Subcutaneous abdominal adipose tissue (tissue), 5 donors: ENCODE data around the gene ACTN4.

Experiments used
- H3K27ac ChIP-seq: one replicate; pipeline ENCODE4 v1.7.0; 2013; ENCODE audit warnings: low read depth, mild to moderate bottlenecking, inconsistent platforms, low read length, moderate library complexity
- H3K27me3 ChIP-seq, 5 donors: one replicate each; pipeline ENCODE4 v1.7.0; 2013; ENCODE audit warnings: low read length in 5 of 5, inconsistent platforms in 1 of 5; ENCODE audit not compliant: control insufficient read depth in 5 of 5, insufficient read depth in 4 of 5
- H3K36me3 ChIP-seq, 5 donors: one replicate each; pipeline ENCODE4 v1.7.0; 2013; ENCODE audit warnings: low read length in 5 of 5; ENCODE audit not compliant: control insufficient read depth in 5 of 5, insufficient read depth in 5 of 5
- H3K4me1 ChIP-seq, 5 donors: one replicate each; pipeline ENCODE4 v1.7.0; 2013; ENCODE audit warnings: low read length in 5 of 5, mild to moderate bottlenecking in 3 of 5, moderate library complexity in 1 of 5; ENCODE audit not compliant: control insufficient read depth in 5 of 5, insufficient read depth in 5 of 5
- H3K4me3 ChIP-seq, 5 donors: one replicate each; pipeline ENCODE4 v1.7.0; 2013; ENCODE audit warnings: low read length in 5 of 5, low read depth in 1 of 5
- H3K9ac ChIP-seq, 5 donors: one replicate each; pipeline ENCODE4 v1.7.0; 2013; ENCODE audit warnings: low read length in 5 of 5, mild to moderate bottlenecking in 4 of 5, moderate library complexity in 3 of 5
- H3K9me3 ChIP-seq, 5 donors: one replicate each; pipeline ENCODE4 v1.7.0; 2013; ENCODE audit warnings: low read length in 5 of 5; ENCODE audit not compliant: control insufficient read depth in 5 of 5
- donor health status: healthy.
- donor health status: healthy.
- donor health status: healthy.
- donor health status: healthy.
- donor health status: healthy.

ACTN4 gene

DNA sequence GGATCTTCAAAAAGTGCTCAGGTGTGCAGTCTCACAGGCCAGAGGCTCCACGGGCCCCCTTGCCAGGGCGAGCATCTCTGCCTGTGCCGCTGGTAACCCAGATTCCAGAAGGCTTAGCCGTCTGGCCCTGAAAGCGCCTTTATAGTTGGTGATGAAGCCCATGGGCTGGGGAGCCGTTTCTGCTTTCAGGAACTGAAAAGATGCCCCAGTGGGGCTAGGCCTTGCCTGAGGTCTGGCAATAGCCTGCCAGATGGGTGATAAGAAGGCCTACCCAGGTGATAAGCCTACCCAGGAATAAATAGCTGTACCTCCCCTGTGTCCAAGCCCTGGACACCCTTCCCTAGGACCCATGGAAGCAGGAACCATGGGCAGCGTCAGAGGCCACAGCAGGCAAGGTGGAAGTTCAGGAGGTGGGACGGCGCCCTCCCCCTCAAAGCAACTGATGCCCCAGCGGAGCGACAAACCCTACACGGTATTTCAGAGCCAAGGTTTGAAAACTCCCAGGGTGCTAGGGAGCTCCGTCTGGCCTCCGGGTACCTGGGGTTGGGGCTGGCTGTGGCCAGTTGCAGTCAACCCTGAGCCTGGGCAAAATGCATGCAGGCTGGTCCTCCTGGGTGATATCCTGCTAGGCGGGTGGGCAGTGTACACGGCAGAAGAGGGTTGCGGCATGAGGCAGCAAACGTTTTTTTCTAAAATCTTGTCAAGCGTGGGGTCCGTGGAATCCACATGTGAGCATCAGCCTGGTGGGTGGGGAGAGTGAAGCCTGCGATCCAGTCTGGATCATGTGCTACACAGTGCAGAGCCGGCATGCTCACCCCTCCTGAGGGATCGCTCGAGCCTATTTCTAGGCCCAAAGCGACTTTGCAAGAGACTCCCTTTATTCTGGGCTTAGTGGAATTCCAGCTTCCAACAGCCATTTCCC lies 45.3 kb downstream of the ACTN4 start:
- H3K36me3 ChIP-seq: peaks cover 0 to 19% (median 9%) of the 10 kb centered on the region in 5 donors
- no peaks in the 10 kb centered on the region for H3K9me3 ChIP-seq
- H3K4me3 ChIP-seq: peak overlapping the region in 1 of 5 donors; percentile 5
- no peaks in the 10 kb centered on the region for H3K27me3 ChIP-seq
- H3K27ac ChIP-seq: peak overlapping the region; percentile 77
- H3K4me1 ChIP-seq: peaks cover 25 to 76% (median 74%) of the 10 kb centered on the region in 5 donors
- peak overlapping the region in 2 of 5 donors; percentile 16 to 31 for H3K9ac ChIP-seq

- Histone ChIP-seq H3K4me1 (peaks cover 25 to 79% (median 75%) of the 10 kb centered on the region in 5 donors), H3K9me3 (no peaks in the 10 kb centered on the region), H3K4me3 (no peak overlapping the region), H3K9ac (peak overlapping the region in 3 of 5 donors; percentile 11 to 56 (median 16)), H3K36me3 (peaks cover 0 to 22% (median 9%) of the 10 kb centered on the region in 5 donors), H3K27me3 (no peaks in the 10 kb centered on the region), H3K27ac (peak overlapping the region; percentile 77)
These were observed 46.2 kb downstream of the ACTN4 start for GRCh38 chr19:38693380-38694223.

DNA sequence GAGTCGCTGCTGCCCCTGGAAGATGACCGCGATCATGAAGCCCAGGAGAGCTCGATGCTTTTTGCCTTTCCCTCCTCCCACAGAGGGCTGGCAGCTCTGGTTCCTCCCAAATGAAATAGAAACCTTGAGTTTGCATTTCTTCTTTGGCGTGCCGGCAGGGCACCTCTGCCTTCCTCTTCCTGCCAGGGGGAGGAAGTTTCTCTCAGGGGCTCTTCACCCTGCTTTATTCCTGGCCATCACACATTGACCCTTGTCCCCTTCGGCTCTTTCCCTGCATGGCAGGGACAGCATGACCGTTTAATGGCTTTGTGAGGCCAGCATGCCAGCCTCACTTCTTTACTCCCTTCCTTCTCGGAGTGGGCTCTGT lies 47.9 kb downstream of the ACTN4 start:
- Histone ChIP-seq H3K9ac (no peak overlapping the region), H3K27me3 (no peaks in the 10 kb centered on the region), H3K4me1 (peaks cover 28 to 88% (median 85%) of the 10 kb centered on the region in 5 donors), H3K36me3 (peaks cover 0 to 23% (median 12%) of the 10 kb centered on the region in 5 donors), H3K4me3 (peak overlapping the region in 1 of 5 donors; percentile 6), H3K9me3 (no peaks in the 10 kb centered on the region), H3K27ac (peak overlapping the region; percentile 46)

DNA sequence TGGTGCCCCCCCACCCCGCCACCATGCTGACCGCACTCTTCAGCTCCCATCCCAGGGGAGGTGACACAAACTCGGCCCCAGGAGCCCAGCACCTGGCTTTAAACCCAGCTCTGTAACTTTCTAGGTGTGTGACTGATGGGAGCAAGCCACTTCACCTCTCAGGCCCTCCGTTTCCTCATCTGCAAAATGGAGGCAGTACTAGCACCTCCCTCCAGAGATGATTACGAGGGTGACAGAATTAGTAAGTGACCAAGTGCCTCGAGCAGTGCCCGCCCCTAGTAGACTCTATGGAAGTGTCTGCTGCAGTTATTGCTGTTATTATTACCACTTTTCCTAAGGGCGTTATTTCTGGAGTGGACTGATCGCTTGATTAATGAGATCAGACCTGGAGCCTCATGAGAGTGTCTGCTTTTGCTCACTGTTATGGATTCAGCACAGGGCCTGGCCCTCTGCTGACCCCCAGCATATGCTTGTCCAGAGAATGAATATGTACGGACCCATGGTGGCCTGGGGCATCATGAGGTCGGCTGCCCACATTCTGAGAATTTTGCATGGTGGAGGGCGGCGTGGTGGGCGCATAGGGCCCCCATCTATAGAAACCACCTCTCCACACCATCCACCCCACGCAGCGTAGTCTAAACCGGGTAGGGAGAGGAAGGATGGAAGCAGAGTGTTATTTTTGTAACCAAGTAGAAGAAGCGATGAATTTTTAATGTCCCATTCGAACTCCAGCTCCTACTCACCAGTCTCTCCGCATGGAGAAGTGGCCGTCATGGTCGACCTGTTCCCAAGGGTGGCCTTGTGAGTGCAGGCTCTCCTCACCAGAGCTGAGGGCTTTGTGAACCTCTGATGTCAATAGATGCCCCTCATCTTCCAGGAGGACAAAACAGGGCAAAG lies 48.6 kb downstream of the ACTN4 start:
- peaks cover 0 to 31% (median 19%) of the 10 kb centered on the region in 5 donors for H3K36me3 ChIP-seq
- peak overlapping the region; percentile 46 for H3K27ac ChIP-seq
- peaks cover 28 to 93% (median 91%) of the 10 kb centered on the region in 5 donors for H3K4me1 ChIP-seq
- H3K4me3 ChIP-seq: no peak overlapping the region
- no peaks in the 10 kb centered on the region for H3K9me3 ChIP-seq
- H3K9ac ChIP-seq: no peak overlapping the region
- no peaks in the 10 kb centered on the region for H3K27me3 ChIP-seq

DNA sequence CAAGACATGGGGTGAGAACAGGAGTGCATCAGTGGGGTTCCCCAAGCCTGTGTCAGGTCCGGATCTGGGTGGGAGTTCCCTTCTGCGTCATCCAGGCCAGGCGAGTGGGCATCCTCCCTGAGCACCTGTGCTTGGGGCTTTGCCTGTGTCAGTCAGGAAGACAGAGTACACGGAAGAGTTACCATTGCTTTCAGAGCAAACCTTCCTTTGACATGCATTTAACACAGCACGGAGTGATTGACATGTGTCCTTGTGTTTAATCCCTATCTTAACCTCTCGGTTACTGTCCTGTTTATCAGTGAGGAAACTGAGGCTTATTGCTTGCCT lies 49.2 kb downstream of the ACTN4 start:
- no peak overlapping the region for H3K4me3 ChIP-seq
- no peak overlapping the region for H3K9ac ChIP-seq
- H3K9me3 ChIP-seq: no peaks in the 10 kb centered on the region
- peaks cover 0 to 37% (median 25%) of the 10 kb centered on the region in 5 donors for H3K36me3 ChIP-seq
- peaks cover 28 to 99% (median 92%) of the 10 kb centered on the region in 5 donors for H3K4me1 ChIP-seq
- no peak overlapping the region for H3K27ac ChIP-seq
- no peaks in the 10 kb centered on the region for H3K27me3 ChIP-seq

GRCh38 chr19:38697197-38697596 lies 49.7 kb downstream of the ACTN4 start:
- Histone ChIP-seq H3K9me3 (no peaks in the 10 kb centered on the region), H3K4me3 (no peak overlapping the region), H3K36me3 (peaks cover 0 to 40% (median 30%) of the 10 kb centered on the region in 5 donors), H3K27me3 (no peaks in the 10 kb centered on the region), H3K27ac (no peak overlapping the region), H3K4me1 (peaks cover 26 to 98% (median 88%) of the 10 kb centered on the region in 5 donors), H3K9ac (no peak overlapping the region)

DNA sequence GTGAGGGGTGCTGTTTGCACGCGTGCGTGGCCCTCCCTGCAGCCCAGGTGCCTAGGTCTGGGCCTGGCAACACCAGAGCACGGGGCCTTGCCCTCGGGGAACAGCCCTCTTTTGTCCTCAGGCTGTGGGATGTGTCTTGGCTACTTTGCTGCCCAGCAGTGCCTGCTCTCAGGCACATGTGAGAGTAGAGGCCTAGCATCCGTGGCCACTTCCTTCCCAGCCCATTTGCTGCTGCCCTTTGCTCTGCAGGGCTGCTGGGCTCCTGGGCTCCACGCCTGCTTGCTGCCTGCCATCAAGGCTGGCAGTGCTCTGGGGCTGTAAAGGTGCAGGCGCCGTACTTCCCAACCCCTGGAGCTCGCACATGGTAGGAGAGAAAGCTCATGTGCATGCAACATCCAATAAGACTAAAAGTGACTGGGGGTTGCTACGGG lies 50.2 kb downstream of the ACTN4 start:
- H3K9ac ChIP-seq: no peak overlapping the region
- peaks cover 0 to 41% (median 35%) of the 10 kb centered on the region in 5 donors for H3K36me3 ChIP-seq

DNA sequence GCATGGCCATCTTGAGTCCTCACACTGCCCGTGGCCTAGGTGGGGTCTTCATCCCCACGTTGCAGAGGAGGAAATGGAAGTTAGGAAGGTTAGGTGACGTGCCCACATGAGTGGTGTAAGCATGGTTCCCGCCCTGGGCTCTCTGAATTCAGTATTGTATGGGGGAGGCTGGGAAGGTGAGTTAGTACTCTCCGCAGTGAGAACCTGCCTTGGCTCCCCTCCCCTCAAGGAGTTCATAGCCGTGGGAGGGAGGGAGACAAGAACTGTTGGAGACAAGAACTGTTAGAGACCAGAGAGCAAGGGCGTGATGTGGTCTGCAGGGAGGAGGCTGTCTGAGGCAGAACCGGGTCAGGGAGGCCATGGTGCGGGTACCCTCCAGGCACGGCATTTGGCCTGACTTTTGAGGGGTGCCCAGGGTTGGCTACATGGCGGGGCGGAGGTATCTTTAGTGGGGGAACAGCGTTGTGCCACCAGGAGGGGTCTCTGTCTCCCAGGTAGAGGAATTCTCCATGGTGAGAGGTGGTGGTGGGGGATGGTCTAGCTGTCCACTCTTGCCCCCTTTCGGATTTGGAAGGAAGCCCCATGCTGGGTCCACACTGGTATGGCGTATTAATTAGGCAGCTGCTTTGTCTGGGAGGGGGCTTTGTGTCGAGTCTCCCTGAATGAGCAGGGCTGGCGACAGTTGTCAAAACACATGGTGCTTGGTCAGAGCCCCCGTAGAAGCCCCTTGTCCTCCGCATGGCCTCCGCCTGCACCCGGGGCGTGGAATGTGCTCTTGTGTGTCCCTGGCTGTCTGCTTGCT lies 51.0 kb downstream of the ACTN4 start:
- H3K9ac ChIP-seq: no peak overlapping the region
- H3K9me3 ChIP-seq: no peaks in the 10 kb centered on the region
- H3K4me3 ChIP-seq: no peak overlapping the region
- no peak overlapping the region for H3K27ac ChIP-seq
- peaks cover 20 to 86% (median 76%) of the 10 kb centered on the region in 5 donors for H3K4me1 ChIP-seq
- peaks cover 0 to 44% (median 41%) of the 10 kb centered on the region in 5 donors for H3K36me3 ChIP-seq
- H3K27me3 ChIP-seq: no peaks in the 10 kb centered on the region

More for the DNA sequence above, 50.2 kb downstream of the ACTN4 start:
- Histone ChIP-seq H3K4me1 (peaks cover 24 to 93% (median 84%) of the 10 kb centered on the region in 5 donors), H3K27ac (no peak overlapping the region), H3K9me3 (no peaks in the 10 kb centered on the region), H3K27me3 (no peaks in the 10 kb centered on the region), H3K4me3 (no peak overlapping the region)

- Histone ChIP-seq H3K4me3 (no peak overlapping the region), H3K9me3 (no peaks in the 10 kb centered on the region), H3K4me1 (peaks cover 18 to 80% (median 71%) of the 10 kb centered on the region in 5 donors), H3K36me3 (peaks cover 0 to 49% (median 46%) of the 10 kb centered on the region in 5 donors), H3K27me3 (no peaks in the 10 kb centered on the region), H3K27ac (no peak overlapping the region), H3K9ac (no peak overlapping the region)
These were observed 51.5 kb downstream of the ACTN4 start for GRCh38 chr19:38699027-38699346.
